ES-I3 (cell line): Measurements from ENCODE around the gene HPS1.
A peak's percentile ranks its signal among the peaks of the same experiment; 100 is the strongest.

ENCODE experiments used
- H3K36me3 ChIP-seq: 2 replicates; pipeline ENCODE4 v1.6.1; 2013; ENCODE audit warnings: mild to moderate bottlenecking, low read length, control low read depth, moderate library complexity; ENCODE audit not compliant: insufficient read depth
- H3K4me1 ChIP-seq: 2 replicates; pipeline ENCODE4 v1.6.1; 2013; ENCODE audit warnings: mild to moderate bottlenecking, control low read depth, low read length; ENCODE audit not compliant: insufficient read depth
- H3K9ac ChIP-seq: 2 replicates; pipeline ENCODE4 v1.6.1; 2013; ENCODE audit warnings: low read depth, mild to moderate bottlenecking, low read length, moderate library complexity
- H3K9me3 ChIP-seq: 2 replicates; pipeline ENCODE4 v1.6.1; 2013; ENCODE audit warnings: mild to moderate bottlenecking, low read length, moderate library complexity; ENCODE audit not compliant: control insufficient read depth, insufficient read depth

The HPS1 gene

DNA sequence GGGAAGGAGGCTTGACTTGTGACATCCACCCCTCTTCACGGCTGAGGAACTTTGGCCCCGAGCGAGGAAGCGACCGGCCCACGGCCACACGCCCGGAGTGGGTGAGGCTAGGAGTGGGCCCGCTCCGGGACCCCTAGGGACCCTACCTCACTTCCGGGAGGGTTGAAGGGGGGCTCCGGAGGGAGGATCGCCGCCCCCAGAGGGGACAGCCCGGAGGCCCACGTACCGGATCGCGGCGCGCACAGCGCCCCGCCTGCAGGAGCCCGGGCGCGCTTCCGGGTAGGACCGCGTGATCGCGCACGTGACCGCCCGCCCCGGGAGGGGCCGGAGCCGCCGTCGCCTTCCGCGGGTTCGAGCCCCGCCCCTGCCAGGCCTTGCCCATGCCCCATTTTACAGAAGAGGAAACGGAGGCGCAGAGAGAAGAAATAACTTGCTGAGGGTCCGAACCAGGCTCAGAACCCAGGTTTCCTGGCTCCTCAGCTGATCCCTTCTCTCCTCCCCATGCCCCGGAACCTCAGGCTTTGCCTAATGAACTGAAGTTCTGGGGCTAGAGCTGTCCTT, at the start of gene HPS1:
HPS1 (minus strand) TSS at position 275 of the 561 bp plus-strand sequence. CDS start 3,695 bp downstream, outside the sequence.
- Histone ChIP-seq H3K9me3 (no peaks in the 10 kb centered on the region), H3K36me3 (peaks cover 2% of the 10 kb centered on the region; the same call in 1 of the 2 replicates), H3K4me1 (no peaks in the 10 kb centered on the region), H3K9ac (peak within 1 kb of the TSS; percentile 78)

DNA sequence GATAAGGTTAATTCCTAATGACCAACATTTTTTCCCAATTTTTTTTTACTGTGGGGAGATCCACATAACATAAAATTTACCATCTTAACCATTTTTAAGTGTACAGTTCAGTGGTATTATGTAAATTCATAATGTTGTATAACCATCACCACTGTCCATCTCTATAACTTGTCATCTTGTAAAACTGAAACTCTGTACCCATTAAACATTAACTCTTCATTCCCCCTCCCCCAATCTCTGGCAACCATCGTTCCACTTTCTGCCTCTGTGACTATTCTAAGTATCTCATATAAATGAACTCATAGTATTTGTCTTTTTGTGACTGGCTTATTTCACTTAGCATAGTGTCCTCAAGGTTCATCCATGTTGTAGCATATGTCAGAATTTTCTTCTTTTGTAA, 46.0 kb upstream of the HPS1 start:
- H3K9ac ChIP-seq: no peak overlapping the region
- H3K9me3 ChIP-seq: peaks cover 4% of the 10 kb centered on the region; the same call in 1 of the 2 replicates
- no peaks in the 10 kb centered on the region for H3K36me3 ChIP-seq
- no peaks in the 10 kb centered on the region for H3K4me1 ChIP-seq

DNA sequence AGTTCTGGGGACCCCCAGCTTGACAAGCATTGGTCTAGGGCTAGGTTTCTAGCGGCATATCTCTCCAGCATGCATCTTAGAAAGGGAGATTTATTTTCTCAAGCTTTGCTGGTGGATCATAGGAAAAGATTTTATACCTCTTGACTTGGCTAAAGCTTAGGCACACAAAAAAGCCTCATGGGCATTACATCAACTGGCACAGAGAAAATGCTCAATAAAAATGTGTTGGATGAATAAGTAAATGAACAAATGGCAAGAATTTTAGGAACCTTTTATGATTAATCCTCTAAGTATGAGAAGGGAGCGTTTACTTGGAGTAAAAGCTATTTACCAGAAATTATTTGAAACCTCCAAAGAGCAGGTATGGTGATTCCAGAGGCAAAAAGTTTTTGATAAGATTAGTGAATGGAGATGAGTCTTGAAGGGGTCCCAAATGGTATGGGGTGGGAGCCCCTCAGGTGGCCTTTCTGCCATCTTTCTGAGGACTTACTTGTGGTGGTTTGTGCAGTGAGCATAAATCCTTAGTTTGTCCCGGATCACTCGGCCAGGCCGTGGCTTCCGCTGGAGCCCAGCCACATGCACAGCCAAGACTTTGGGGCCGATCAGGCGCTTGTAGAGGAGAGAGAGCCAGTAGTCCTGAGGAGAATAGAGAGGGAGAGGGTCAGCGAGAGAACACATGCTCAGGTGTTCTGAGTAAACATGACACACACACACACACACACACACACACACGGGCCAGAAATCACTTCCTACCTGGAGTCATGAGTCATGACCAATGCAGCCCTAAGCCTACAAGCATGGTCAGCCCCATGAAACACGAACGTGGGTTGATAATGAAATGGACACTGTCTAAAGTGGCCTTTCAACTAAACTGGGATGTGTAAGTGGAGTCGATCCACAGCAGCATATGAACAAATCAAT, 43.1 kb upstream of the HPS1 start:
- no peaks in the 10 kb centered on the region for H3K36me3 ChIP-seq
- H3K4me1 ChIP-seq: no peaks in the 10 kb centered on the region
- H3K9ac ChIP-seq: no peak overlapping the region
- peaks cover 4% of the 10 kb centered on the region; the same call in 1 of the 2 replicates for H3K9me3 ChIP-seq

DNA sequence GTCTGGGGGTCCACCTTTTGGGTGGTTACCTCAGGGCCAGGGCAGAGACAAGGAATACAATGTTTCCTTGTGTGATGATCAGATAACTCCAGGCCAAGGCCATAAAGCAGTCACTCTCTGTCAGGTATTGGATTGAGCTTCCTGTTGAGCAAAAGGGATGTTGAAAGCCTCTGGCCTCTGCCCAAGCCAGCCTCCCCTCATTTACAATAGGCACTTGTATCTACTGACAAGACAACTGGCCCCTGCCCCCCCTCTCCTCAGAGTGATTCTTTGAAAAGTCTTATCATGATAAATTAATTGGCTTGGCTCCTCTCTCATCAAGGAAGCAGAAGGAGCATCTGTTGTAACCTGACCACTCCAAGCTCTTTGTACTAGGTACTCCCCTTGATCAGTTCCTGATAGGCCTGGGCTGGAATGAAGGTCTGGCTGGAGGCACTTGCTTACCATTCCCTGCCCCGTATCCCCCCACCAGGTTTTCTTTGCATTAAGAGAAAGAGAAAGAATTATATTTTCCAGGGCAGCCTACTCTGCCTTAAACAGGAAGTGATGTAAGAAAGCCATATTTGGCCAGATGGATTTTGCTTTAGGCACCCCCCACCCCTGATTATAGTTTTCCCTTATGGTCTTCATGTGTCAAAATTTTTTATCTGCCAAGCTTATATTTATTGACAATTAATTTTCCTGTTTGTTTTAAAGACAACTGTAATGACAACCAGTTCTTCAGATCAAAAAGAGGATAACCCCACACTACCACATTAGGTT, 42.1 kb upstream of the HPS1 start:
- Histone ChIP-seq H3K36me3 (no peaks in the 10 kb centered on the region), H3K4me1 (no peaks in the 10 kb centered on the region), H3K9me3 (peaks cover 5% of the 10 kb centered on the region; the same call in 1 of the 2 replicates), H3K9ac (no peak overlapping the region)

DNA sequence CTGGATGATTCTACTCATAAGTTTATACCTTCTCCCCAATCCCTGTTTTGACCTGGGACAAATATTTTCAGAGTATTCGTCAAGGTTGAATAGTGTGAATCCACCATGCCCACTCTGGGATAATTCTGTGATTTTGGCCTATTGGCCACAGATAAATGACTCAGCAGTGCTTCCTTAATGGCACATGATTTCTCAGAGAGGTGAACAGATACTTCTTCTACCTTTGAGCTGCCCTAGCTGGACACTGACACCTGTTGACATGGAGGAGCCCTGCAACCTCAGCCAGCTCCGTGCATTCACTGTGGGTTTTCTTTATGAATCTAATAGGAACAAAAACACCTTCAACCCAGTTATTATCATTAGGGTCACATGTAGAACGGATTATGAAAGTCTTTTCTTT, 40.9 kb upstream of the HPS1 start:
- H3K9me3 ChIP-seq: peaks cover 4% of the 10 kb centered on the region; the same call in 1 of the 2 replicates
- no peak overlapping the region for H3K9ac ChIP-seq
- H3K4me1 ChIP-seq: no peaks in the 10 kb centered on the region
- no peaks in the 10 kb centered on the region for H3K36me3 ChIP-seq

DNA sequence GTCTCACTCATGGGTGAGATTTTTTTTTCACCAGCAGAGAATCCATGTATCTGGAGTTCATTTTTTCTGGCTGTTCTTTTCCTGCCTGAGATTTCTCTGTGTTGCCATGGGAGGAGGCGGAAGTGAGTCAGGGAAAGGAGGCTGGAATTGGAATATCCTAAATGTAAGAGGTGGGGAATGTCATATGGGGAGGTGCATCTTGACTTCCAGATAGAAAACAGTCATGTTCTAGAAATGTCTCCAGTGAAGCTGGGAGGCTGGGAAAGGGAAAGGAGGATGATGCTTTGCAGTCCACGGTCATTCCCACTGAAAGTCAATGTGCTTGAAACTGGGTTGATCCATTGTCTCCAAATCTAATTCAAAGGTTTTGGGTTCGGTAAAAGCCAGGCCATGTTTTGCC, 39.7 kb upstream of the HPS1 start:
- Histone ChIP-seq H3K9me3 (peaks cover 4% of the 10 kb centered on the region; the same call in 1 of the 2 replicates), H3K4me1 (no peaks in the 10 kb centered on the region), H3K9ac (no peak overlapping the region), H3K36me3 (no peaks in the 10 kb centered on the region)

DNA sequence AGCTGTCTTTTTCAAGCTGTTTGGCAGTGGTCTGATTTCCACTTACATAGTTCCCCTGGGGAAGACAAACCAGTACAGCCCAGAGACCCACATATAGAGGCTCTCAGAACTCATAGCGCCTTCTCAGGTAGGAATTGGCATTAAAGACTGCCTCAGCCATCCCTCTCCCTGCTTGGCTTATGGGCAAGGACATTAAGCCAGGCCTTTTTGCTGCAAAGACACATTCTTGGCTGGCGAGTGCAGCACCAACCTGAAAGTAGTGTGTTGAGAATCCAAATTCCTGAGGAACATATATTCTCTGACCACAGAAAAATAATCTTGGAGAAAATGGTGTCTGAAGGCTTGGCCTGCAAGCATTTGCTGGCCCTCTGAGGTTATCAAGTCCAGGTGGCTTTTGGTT, 39.2 kb upstream of the HPS1 start:
- H3K36me3 ChIP-seq: no peaks in the 10 kb centered on the region
- no peaks in the 10 kb centered on the region for H3K4me1 ChIP-seq
- peaks cover 4% of the 10 kb centered on the region; the same call in 1 of the 2 replicates for H3K9me3 ChIP-seq
- H3K9ac ChIP-seq: no peak overlapping the region

DNA sequence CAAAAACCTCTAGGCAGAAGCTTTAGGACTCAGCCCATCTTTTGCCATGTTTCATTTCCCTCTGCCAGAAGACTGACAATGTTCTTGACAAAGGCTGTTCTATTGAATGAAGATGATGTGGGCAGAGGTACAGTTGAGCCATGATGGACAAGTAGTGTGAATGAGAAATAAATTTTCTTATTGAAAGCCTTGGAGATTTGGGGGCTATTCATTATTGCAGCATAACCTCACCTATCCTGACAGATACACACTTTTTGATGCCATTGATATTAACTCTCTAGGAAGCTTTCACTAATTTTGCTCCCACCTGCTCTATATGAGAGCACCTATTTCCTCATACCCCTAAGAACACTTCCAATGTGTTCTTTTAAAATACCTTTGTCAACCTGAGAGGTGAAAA, 36.9 kb upstream of the HPS1 start:
- H3K36me3 ChIP-seq: no peaks in the 10 kb centered on the region
- H3K9ac ChIP-seq: no peak overlapping the region; the same call in 1 of the 2 replicates
- H3K4me1 ChIP-seq: peaks cover 3% of the 10 kb centered on the region; the same call in 1 of the 2 replicates
- H3K9me3 ChIP-seq: peaks cover 4% of the 10 kb centered on the region; the same call in 1 of the 2 replicates

DNA sequence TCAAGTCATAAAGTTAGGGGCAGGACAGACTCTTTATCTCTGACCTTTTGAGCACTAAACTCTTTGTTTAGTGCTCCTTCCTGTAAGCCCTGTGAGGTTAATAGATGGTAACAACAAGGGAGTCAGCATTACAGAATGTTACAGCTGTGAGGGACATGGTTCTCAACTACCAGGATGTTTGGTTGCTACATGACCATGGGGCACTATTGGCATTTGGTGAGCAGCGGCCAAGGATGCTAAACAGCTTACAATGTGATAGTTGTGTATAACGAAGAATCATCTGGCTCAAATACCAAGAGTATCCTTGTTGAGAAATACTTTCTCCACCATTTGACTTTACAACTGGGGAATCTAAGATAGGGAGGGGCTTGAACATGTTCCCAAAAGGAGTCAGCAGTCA, 35.4 kb upstream of the HPS1 start:
- no peak overlapping the region for H3K9ac ChIP-seq
- no peaks in the 10 kb centered on the region for H3K36me3 ChIP-seq
- H3K4me1 ChIP-seq: peaks cover 5% of the 10 kb centered on the region; the same call in 1 of the 2 replicates

DNA sequence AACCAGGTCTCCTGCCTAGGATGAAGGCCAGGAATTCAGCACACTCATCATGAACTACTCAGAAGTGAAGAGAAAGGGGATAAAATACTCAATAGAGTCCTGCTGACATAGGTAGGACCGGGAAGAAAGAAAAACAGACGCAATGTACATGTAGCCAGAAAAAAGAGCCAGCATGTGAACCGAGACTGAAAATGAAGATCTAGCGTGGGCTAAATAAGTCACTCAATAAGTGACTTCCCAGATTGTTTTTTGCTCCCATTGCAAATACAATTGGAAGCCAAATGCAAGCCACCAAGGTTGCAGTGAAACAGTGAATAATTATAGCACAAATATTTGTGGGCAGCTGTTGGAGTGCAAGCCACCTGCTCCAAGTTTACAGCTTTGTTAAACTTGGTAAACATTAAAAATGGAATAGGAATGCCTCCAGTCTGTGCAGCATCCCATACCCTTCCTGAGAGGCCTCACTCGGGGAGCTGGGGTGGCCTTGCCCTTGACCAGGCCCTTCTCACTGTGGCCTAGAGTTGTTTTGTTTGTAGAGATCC, 34.7 kb upstream of the HPS1 start:
- Histone ChIP-seq H3K36me3 (no peaks in the 10 kb centered on the region), H3K4me1 (peaks cover 5% of the 10 kb centered on the region; the same call in 1 of the 2 replicates), H3K9me3 (peaks cover 4% of the 10 kb centered on the region; the same call in 1 of the 2 replicates), H3K9ac (no peak overlapping the region)

More for the DNA sequence above, 35.4 kb upstream of the HPS1 start:
- peaks cover 4% of the 10 kb centered on the region; the same call in 1 of the 2 replicates for H3K9me3 ChIP-seq

DNA sequence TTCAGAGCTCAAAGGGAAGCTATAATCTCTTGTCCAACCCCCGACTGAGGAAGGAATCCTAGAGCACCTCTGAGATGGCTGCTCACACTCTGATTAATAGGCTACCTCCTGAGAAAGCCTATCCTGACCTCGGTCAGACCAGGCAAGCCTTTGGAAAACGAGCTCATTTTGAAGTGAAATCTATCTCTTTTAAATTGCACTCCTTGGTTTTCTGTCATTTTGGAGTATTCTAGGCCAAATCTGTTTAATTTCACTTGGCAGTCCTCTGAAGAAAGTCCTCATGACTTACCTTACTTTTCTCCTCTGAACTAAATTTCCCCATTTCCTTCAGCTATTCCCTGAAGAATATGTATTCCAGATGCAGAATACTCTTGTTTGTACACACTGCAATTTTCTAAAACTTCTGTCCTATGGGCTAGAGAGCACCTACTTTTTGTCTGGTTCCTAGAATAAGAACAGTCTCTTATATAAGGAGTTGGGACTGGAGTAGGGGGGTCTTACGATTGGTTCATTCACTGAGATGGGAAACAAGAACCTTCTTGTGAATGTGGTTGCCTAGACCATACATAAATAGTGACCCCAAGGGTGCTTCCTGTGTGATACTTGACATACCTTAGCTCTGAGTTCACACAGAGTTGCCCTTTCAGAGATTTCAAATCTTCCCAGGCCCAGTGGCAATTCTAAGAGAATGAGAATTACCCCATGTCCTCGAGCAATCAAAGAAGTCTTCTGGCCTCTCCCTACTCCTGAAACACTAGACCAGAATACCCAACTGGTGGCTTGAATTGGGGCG, 31.9 kb upstream of the HPS1 start:
- H3K4me1 ChIP-seq: peaks cover 5% of the 10 kb centered on the region; the same call in 1 of the 2 replicates
- H3K9me3 ChIP-seq: peaks cover under 1% of the 10 kb centered on the region; the same call in 1 of the 2 replicates
- no peaks in the 10 kb centered on the region for H3K36me3 ChIP-seq
- H3K9ac ChIP-seq: no peak overlapping the region

DNA sequence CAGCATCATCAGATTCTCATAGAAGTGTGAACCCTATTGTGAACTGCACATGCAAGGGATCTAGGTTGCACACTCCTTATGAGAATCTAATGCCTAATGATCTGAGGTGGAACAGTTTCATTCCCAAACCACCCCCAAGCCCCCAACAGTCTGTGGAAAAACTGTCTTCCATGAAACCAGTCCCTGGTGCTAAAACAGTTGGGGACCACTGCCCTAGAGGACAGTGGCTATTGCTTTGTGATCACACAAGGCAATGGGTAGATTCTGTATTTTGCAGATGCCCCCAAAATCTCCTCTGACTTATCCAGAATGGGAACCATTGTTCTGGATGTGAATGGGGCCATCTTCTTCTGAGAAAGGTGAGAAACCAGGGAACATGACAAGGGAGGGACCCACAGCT, 31.1 kb upstream of the HPS1 start:
- H3K4me1 ChIP-seq: peaks cover 5% of the 10 kb centered on the region; the same call in 1 of the 2 replicates
- no peaks in the 10 kb centered on the region for H3K9me3 ChIP-seq
- no peaks in the 10 kb centered on the region for H3K36me3 ChIP-seq
- H3K9ac ChIP-seq: no peak overlapping the region

DNA sequence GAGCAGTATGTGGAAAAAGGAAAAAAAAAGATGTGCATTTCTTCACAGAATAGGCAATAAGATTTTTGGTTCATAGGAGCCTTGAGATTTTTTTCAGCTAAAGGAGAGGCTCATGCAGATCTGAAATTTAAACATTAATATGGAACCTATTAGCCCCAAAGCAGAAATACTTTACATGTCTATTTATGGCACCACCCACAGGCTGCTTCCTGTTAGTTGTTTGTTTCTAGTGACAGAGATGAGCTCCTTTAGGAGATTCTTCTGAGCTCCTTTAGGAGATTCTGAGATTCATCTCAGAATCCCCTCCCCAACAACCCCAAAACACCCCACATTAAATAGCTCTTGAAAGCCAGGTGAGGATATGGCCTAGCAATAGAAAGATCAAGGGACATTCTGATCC, 27.9 kb upstream of the HPS1 start:
- Histone ChIP-seq H3K9ac (no peak overlapping the region), H3K4me1 (peaks cover 5% of the 10 kb centered on the region; the same call in 1 of the 2 replicates), H3K9me3 (no peaks in the 10 kb centered on the region), H3K36me3 (no peaks in the 10 kb centered on the region)
